Tibial nerve (tissue), 3 donors: ENCODE results near the gene KCNQ1.

Experiments used
- POLR2A ChIP-seq, 2 donors: fragments of 450-650 bp; IDR thresholded peaks; one replicate each; pipeline ENCODE4 v1.6.1; 2017; ENCODE audit warnings: antibody characterized with exemption in 2 of 2, mild to moderate bottlenecking in 2 of 2, moderate library complexity in 2 of 2
- TF ChIP-seq, protein P1 (sequence below), 5 experiments: fragments of 200-600 bp in 3 of 5; fragments of 450-650 bp in 2 of 5; sonication (generic) in 3 of 5; IDR thresholded peaks; one replicate each; pipeline ENCODE4 v1.5.1; 2016 to 2019; ENCODE audit warnings: antibody characterized with exemption in 5 of 5, mild to moderate bottlenecking in 3 of 5, moderate library complexity in 2 of 5

DNA sequence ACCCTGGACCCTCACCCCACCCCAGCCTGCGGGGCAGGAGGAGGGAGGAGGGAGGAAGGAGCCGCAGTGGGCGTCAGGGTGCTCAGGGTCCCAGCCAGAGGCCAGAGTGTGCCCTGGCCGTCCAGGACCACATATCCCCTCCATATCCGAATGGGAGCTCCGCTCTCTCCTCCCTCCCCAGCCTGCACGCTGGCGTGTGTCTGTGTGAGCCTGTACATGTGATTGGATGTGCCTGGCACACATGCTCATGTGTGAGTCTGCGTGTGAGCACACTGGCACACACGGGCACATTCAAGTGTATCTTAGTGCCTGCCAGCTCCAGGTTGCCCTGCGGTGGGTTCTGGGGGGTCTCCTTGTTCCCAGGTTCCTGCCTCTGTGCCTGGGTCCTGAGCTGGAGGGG lies 36.1 kb upstream of the KCNQ1 start:
- TF ChIP-seq, protein P1, sequence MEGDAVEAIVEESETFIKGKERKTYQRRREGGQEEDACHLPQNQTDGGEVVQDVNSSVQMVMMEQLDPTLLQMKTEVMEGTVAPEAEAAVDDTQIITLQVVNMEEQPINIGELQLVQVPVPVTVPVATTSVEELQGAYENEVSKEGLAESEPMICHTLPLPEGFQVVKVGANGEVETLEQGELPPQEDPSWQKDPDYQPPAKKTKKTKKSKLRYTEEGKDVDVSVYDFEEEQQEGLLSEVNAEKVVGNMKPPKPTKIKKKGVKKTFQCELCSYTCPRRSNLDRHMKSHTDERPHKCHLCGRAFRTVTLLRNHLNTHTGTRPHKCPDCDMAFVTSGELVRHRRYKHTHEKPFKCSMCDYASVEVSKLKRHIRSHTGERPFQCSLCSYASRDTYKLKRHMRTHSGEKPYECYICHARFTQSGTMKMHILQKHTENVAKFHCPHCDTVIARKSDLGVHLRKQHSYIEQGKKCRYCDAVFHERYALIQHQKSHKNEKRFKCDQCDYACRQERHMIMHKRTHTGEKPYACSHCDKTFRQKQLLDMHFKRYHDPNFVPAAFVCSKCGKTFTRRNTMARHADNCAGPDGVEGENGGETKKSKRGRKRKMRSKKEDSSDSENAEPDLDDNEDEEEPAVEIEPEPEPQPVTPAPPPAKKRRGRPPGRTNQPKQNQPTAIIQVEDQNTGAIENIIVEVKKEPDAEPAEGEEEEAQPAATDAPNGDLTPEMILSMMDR (IDR thresholded peaks at IDR 0.05), result no peak
- no peak for TF ChIP-seq POLR2A (IDR thresholded peaks at IDR 0.05)
